OCI-LY7 (cell line): ENCODE data around the gene SAP30BP. TPM values are rescaled to one million over a fixed set of nuclear protein-coding genes. Genes with fewer than 3 reads are reported as not detected.

ENCODE experiments used
- BruUV-seq: library from RNA; stranded (reverse); fragments of 400-500 nt; replicated peaks from 2 replicates; lab custom pipeline; 2021; lab: Mats Ljungman, UMichigan
- CTCF ChIA-PET: fragments of 300-600 bp; sonication (Branson Sonifier 250); formaldehyde crosslinking; loops from one replicate; lab custom pipeline; 2022; ENCODE audit warnings: antibody characterized with exemption; ENCODE audit not compliant: unreplicated experiment; lab: Charles Lee
- POLR2A ChIA-PET: fragments of 300-600 bp; sonication (Branson Sonifier 250); formaldehyde crosslinking; loops from one replicate; lab custom pipeline; 2022; ENCODE audit warnings: antibody characterized with exemption; lab: Charles Lee
- DNase-seq: peaks from one replicate; pipeline ENCODE4 v3.0.0-alpha.2; 2015; ENCODE audit warnings: low spot score
- H2AFZ ChIP-seq: fragments of 200-600 bp; sonication (generic), shearing (Covaris generic); 2 replicates; pipeline ENCODE4 v1.6.1; 2014; ENCODE audit warnings: mild to moderate bottlenecking, antibody characterized with exemption, low read length, moderate library complexity
- H3K27ac ChIP-seq: fragments of 200-600 bp; sonication (generic); 2 replicates; pipeline ENCODE4 v1.5.1; 2014; ENCODE audit warnings: mixed run types, low read depth, mild to moderate bottlenecking, moderate library complexity, low read length, inconsistent platforms; ENCODE audit not compliant: poor library complexity, severe bottlenecking
- H3K36me3 ChIP-seq: fragments of 200-600 bp; sonication (generic); 2 replicates; pipeline ENCODE4 v1.6.1; 2014; ENCODE audit warnings: mild to moderate bottlenecking, antibody characterized with exemption, low read length, moderate library complexity, mixed read lengths; ENCODE audit not compliant: insufficient read depth
- H3K4me1 ChIP-seq: fragments of 200-600 bp; sonication (generic); 2 replicates; pipeline ENCODE4 v1.5.1; 2014; ENCODE audit warnings: mild to moderate bottlenecking, low read length; ENCODE audit not compliant: insufficient read depth, poor library complexity, severe bottlenecking
- H3K4me2 ChIP-seq: fragments of 200-600 bp; sonication (generic); 2 replicates; pipeline ENCODE4 v1.6.1; 2014; ENCODE audit warnings: mild to moderate bottlenecking, low read length
- H3K4me3 ChIP-seq: fragments of 200-600 bp; sonication (generic); 2 replicates; pipeline ENCODE4 v1.5.1; 2014; ENCODE audit warnings: mild to moderate bottlenecking, low read depth, low read length; ENCODE audit not compliant: poor library complexity, severe bottlenecking
- H3K79me2 ChIP-seq: fragments of 200-600 bp; sonication (generic); 2 replicates; pipeline ENCODE4 v1.6.1; 2016; ENCODE audit warnings: low read depth, mild to moderate bottlenecking, low read length, moderate library complexity, mixed read lengths; ENCODE audit not compliant: insufficient read depth
- H3K9me2 ChIP-seq: fragments of 200-600 bp; sonication (generic); 2 replicates; pipeline ENCODE4 v1.6.1; 2016; ENCODE audit warnings: mild to moderate bottlenecking, low read length, mixed read lengths; ENCODE audit not compliant: insufficient read depth
- H3K9me3 ChIP-seq: fragments of 200-600 bp; sonication (generic); 2 replicates; pipeline ENCODE4 v1.6.1; 2014; ENCODE audit warnings: mild to moderate bottlenecking, mixed run types, low read length, mixed read lengths
- H4K20me1 ChIP-seq: fragments of 200-600 bp; sonication (generic); 2 replicates; pipeline ENCODE4 v1.6.1; 2014; ENCODE audit warnings: mild to moderate bottlenecking, antibody characterized with exemption, low read length, moderate library complexity, mixed read lengths; ENCODE audit not compliant: insufficient read depth
- EZH2phosphoT487 ChIP-seq: fragments of 200-600 bp; sonication (generic); IDR thresholded peaks from 2 replicates; pipeline ENCODE4 v1.6.1; 2018; ENCODE audit warnings: low read depth, borderline replicate concordance, mild to moderate bottlenecking, mixed run types, antibody characterized with exemption, low read length, moderate library complexity, mixed read lengths
- intact Hi-C: fragments of 100-400 bp; cut with micrococcal nuclease; formaldehyde crosslinking; loops from one replicate; pipeline ENCODE4 v1.10.0; 2022; ENCODE audit not compliant: unreplicated experiment
- total RNA-seq, 2 experiments: library from RNA; depleted of rRNA in 1 of 2; stranded (reverse); fragments of >200 nt in 1 of 2; shearing (Covaris generic) in 1 of 2; gene quantifications; 2 replicates each; pipeline ENCODE4 v1.2.3, GENCODE V29; 2014 to 2022
- TF ChIP-seq, protein P1 (sequence below): fragments of 200-600 bp; sonication (generic); conservative IDR thresholded peaks from 2 replicates; pipeline ENCODE4 v1.5.1; 2014; ENCODE audit warnings: mild to moderate bottlenecking, antibody characterized with exemption, low read length, moderate library complexity, mixed read lengths

The SAP30BP gene
- total RNA-seq, 2 experiments from 2014 or later, result 127 to 187 TPM

DNA sequence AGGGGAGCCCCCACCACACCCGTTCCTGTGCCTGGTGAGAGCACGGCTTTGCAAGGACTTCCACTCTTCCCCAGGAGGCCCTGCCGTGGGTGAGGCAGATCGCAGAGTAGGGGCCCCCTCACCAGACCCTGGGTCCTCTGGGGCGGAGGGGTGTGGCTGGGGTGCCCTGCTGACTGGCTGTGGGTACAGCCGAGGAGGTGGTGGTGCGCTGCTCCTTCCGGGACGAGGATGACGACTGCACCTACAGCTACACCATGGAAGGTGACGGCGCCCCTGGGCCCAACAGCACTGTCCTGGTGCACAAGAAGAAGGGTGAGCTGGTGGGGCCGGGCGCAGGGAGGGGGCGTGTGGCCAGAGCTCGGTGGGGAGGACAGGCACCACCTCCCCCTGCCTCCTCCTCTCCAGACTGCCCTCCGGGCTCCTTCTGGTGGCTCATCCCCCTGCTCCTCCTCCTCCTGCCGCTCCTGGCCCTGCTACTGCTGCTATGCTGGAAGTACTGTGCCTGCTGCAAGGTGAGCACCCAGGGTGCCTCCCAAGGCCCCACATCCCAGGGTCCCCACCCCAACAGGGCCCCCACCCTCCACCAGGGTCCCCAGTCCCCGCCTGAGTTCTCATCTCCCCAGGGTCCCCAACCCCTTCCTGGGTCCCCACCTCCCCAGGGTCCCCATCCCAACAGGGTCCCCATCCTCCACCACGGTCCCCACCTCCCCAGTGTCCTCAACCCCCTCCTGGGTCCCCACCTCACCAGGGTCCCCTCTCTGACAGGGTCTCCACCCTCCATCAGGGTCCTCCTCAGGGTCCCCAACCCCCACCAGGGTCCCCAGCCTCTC, 70.2 kb downstream of the SAP30BP start:
- ChIA-PET CTCF (interaction anchor here (0.6 to 2.1 kb wide), 10 partner anchors 8 to 136 kb away, joined by 3 to 19 read pairs (median 4); partner anchors contain the start of genes ITGB4 and SMIM5), POLR2A (interaction anchor here (0.5 to 1.7 kb wide), 26 partner anchors 8 to 583 kb away, joined by 3 to 13 read pairs (median 4); partner anchors contain the start of genes RECQL5, SAP30BP and SMIM5)
- Histone ChIP-seq H3K9me3 (no peaks in the 10 kb centered on the region), H3K79me2 (no peaks in the 10 kb centered on the region), H2AFZ (peak overlapping the region; percentile 50; the same call in 1 of the 2 replicates), H3K27ac (peak overlapping the region; percentile 15), H3K4me2 (peak overlapping the region; percentile 17), H3K9me2 (no peaks in the 10 kb centered on the region), H4K20me1 (no peaks in the 10 kb centered on the region), H3K4me3 (peak overlapping the region; percentile 20), H3K36me3 (no peaks in the 10 kb centered on the region), H3K4me1 (peaks cover 23% of the 10 kb centered on the region)
- no peak for DNase-seq
- intact Hi-C loops, result no loop called here
- BruUV-seq, result no TSS peak
- TF ChIP-seq, protein P1, sequence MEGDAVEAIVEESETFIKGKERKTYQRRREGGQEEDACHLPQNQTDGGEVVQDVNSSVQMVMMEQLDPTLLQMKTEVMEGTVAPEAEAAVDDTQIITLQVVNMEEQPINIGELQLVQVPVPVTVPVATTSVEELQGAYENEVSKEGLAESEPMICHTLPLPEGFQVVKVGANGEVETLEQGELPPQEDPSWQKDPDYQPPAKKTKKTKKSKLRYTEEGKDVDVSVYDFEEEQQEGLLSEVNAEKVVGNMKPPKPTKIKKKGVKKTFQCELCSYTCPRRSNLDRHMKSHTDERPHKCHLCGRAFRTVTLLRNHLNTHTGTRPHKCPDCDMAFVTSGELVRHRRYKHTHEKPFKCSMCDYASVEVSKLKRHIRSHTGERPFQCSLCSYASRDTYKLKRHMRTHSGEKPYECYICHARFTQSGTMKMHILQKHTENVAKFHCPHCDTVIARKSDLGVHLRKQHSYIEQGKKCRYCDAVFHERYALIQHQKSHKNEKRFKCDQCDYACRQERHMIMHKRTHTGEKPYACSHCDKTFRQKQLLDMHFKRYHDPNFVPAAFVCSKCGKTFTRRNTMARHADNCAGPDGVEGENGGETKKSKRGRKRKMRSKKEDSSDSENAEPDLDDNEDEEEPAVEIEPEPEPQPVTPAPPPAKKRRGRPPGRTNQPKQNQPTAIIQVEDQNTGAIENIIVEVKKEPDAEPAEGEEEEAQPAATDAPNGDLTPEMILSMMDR, result no peak
- no peak for TF ChIP-seq EZH2phosphoT487

DNA sequence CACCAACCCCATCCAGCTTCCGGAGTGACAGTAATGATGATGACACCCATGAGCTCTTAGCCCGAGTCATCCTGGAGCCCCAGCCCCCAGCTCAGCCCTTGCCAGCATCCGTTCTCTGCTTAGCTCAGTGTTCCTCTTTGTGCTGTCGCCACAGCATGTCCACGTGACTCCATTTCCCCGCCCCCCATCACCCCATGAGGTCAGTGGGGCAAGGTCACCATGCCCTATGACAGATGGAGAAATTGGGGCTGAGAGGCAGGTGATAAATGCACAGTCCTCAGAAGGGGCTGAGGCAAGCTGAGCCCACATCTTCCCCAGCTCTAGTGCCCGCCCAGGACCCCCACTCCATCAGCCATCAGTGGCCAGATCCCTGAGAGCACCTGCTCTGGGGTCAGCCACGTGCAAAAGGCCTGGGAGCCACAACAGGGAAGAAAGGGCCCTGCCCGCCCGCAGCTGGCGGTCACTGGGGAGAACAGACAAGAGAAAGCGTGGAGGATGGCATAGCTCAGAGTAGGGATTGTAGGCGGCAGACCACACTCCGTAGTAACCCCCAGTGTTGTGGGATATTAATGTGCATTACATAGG, 71.2 kb downstream of the SAP30BP start:
- Histone ChIP-seq H3K4me3 (peak overlapping the region; percentile 20), H4K20me1 (no peaks in the 10 kb centered on the region), H3K27ac (peak overlapping the region; percentile 15), H3K4me2 (peak overlapping the region; percentile 17), H3K9me3 (no peaks in the 10 kb centered on the region), H3K9me2 (no peaks in the 10 kb centered on the region), H3K4me1 (peaks cover 23% of the 10 kb centered on the region), H3K36me3 (no peaks in the 10 kb centered on the region), H3K79me2 (no peaks in the 10 kb centered on the region), H2AFZ (peak overlapping the region; percentile 50; the same call in 1 of the 2 replicates)
- no TSS peak for BruUV-seq
- ChIA-PET CTCF (interaction anchor here (0.5 to 2.1 kb wide), 16 partner anchors 7 to 647 kb away, joined by 3 to 19 read pairs (median 4); partner anchors contain the start of genes EXOC7, ITGB4 and SMIM5), POLR2A (interaction anchor here (0.6 to 1.7 kb wide), 25 partner anchors 9 to 523 kb away, joined by 3 to 13 read pairs (median 4); partner anchors contain the start of genes RECQL5, SAP30BP and SMIM5)
- TF ChIP-seq EZH2phosphoT487, result no peak
- TF ChIP-seq, protein P1, result no peak
- DNase-seq, result peak; percentile 80
- intact Hi-C loops, result no loop called here
